ENCODE measurements around the gene SNX20.

SNX20 gene

DNA sequence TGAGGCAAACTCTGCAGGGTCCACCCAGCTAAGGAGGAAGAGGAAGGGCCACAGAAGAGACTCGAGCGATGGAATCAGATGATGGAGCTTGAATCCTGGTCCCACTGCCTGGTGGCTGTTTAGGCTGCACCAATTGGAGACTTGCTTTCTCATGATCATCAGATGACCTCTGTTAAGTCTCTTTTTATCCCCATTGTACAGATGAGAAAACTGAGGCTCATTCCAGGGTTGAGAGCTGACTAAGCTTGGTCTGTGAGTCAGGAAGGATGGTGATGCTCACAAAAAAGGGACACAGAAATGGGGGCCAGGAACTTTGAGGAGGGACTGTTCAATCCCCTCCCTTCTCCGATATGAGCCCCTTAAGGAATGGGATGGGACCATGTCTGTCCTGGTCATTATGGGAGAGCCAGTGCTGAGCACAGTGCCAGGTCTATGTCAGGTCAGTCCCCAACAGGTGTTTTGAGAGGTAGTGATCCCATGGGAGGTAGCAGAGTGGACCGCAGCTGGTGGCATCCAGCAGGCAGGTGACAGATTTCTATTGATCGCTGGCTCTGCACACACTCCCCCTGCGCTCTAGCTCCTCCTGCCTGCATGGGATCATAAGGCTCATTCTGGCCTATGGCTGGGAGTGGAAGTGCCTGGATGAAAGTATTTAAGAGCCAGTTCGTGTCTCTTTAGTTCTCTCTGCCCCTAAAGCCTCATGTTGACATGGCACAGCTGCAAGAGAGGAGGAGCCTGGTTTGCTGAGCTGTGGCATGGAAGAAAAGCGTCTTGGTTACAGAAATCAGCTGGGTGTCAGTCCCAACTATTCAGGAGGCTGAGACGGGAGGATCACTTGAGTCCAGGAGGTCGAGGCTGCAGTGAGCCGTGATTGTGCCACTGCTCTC is 27.2 kb downstream of the SNX20 start:
- no peak for DNase-seq

DNA sequence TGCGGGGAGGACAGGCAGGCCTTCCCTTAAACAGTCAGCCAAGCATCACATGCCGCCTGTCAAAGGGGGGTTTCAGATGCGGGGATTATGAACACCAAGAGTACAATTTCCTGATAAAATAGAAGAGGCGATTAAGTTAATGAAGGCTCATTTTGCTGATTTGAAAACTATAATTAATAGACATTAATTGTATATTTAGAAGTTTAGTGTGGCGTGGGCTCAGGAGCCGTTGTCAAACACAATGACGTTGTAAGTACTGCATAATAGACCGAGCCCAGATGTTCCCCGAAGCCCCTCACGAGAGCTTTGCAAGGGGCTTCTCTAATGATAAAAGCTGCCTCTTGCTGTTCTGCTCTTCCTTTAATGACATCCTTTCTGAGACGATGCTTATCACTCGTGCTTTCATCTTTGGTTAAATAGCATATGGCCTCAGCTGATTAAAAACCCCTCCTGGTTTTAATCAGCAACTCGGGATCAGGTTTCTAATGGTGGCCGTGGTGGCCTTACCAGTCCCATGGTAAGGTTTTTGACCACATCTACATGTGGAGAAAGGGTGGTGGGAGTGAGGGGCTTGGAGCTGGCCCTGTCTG is 28.2 kb downstream of the SNX20 start:
- no peak for DNase-seq

DNA sequence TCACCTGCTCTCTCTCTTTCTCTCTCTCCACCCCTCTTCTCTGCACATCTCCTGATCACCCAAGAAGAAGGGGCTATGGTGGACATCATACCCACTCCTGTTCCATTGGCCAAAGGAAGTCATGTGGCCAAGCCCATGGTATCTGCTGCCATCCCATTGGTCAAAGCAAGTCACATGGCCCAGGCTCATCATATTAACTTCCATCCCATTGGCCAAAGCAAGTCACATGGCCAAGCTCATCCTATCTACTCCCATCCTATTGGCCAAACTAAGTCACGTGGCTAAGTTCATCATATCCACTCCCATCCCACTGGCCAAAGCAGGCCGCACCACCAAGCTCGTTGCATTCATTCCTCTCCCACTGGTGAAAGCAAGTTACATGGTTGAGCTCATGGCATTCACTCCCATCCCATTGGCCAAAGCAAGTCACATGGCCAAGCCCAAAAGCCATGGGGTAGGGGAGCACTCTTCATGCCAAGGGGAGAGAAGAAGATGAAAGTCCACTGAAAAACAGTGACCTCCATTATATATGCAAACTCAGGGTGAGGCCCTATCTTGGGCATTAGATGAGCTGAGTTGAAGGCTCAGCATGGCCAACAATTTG is 29.2 kb downstream of the SNX20 start:
- no peak for DNase-seq

DNA sequence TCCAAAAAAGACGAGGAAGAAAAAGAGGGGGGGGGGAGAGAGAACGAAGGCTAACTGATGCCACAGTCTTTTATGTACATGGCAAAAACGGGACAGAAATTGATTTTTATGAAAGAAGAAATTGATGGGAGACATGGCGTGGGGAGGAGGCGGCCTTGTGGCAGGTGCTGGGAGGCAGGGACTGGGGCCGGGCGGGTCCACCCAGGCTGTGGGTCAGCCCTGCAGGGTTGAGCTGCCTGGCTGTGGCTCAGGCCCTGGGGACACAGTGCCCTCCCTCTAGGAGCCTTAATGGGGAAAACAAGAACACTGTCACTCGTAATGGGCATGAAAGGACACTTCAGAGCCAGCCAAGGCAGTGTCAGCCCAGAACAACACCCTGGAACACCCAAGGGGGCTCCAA is 34.8 kb downstream of the SNX20 start:
- no peak for DNase-seq

DNA sequence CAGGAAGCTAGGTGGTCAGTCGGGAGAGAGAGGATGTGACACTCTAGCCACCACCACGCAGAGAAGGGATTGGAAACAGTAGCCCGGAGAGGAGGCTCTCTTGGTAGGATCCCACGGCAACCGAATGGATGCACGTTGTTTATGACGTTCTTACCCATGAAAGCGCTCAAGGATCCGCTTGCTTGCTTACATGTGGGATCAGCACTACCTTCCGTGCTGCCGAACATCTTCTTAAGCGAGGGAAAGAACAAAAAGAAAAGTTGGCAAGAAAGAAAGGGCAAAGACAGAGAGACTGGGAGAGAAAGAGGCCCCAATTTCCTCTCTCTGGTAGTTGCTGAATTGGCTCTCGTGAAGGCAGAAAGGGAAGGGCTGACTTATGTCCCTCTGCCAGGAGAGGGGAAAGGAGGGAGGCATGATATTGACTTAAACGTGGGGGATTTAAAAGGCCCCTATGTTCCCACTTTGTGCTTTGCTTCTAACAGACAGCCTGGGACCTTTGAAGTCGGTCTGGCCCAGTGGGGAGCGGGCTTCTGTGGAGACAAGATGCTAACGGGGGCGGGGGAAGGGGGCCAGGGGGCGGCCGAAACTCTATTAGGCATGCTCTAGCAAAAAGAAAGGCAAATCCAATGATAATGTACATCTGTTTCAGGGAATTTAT is 35.4 kb downstream of the SNX20 start:
- DNase-seq = no peak

DNA sequence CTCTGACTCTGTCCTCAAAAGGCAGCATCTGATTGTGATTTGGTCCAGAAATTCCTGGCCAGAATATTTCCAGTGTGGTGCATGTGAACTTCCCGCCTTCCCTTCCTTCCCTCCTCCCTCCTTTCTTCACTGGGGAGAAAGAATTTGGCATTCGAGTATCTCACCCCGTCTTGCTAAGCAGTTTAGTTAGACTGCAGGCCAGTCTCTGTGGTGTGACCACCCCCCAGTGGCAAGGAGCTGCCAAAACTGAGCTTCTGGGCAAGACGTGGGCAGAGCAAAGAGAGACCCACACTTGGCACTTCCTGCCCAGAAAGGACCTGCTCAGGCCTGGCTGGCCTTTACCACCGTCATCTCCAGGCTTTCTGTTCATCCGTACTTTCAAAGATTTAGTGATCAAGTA is 36.4 kb downstream of the SNX20 start:
- peak; percentile 39 for DNase-seq

DNA sequence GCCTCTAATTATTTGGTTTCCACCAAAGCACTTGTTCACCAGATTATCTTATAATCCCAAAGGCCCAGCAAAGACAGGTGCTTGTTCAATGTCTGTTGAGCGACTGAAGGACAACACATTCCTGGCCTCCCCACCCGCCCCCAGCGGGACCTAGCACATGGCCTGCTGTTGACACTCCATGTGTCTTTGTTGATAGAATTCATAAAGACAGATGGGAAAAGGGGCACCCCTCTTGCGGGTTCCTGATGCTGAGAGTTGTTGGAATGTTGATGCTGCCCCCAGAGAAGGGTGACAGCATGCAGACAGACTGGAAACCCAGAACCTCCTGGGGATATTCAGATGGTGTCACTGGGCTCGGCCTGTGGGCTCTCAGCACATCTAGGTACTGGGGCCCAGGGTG is 36.9 kb downstream of the SNX20 start:
- no peak for DNase-seq

DNA sequence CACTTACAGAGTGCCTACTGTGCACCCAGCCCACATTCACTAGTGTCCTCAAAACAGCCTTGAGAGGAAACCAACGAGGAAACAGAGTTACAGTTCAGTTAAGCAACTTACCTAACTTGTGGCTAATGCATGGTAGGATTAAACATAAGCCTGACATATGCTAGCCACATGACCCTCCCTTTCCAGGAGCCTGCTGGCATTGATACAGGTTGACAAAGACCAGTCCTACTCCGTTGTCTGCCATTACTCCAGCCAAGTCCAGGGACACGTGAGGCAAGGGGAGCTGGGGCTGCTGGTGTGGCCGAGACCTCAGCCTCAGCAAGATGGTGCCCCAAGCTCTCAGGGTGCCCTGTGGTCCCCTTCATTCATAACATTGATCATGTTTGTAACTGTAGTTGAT is 37.9 kb downstream of the SNX20 start:
- no peak for DNase-seq

DNA sequence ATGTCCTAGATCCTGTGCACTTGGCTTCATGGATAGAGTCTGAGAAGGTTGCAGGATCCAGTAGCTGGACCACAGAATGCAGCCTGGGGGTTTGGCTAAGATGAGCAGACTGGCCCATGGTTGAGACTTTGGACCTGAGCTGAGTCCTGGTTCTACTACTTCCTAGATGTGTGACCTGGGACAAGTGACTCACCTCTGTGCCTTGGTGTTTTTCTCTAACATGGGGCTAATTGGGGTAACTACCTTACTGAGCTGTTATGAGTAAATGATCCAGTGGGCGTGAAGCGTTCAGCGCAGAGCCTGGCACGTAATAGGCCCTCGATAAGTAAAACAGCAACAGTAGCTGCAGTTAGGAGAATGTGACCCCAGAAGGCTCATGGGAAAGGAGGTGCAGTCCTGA is 38.8 kb downstream of the SNX20 start:
- no peak for DNase-seq

DNA sequence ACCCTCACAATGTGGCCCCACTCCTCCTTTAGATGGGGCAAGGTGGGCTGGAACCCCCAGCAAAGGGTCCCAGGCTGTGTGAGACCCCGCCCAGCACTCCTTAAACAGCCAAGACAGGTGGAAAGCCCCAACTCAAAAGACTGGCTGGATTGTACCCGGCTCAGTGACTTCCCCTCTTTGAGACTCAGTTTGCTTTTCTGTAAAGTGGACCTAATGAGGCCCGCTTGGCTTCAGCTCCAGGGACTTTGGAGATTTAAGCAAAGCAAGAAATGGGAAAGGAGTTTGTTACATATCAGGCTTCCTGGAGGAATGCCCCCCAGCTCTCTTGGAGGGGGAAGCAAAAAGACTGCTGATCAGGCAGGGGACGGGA is 39.3 kb downstream of the SNX20 start:
- DNase-seq = no peak

DNA sequence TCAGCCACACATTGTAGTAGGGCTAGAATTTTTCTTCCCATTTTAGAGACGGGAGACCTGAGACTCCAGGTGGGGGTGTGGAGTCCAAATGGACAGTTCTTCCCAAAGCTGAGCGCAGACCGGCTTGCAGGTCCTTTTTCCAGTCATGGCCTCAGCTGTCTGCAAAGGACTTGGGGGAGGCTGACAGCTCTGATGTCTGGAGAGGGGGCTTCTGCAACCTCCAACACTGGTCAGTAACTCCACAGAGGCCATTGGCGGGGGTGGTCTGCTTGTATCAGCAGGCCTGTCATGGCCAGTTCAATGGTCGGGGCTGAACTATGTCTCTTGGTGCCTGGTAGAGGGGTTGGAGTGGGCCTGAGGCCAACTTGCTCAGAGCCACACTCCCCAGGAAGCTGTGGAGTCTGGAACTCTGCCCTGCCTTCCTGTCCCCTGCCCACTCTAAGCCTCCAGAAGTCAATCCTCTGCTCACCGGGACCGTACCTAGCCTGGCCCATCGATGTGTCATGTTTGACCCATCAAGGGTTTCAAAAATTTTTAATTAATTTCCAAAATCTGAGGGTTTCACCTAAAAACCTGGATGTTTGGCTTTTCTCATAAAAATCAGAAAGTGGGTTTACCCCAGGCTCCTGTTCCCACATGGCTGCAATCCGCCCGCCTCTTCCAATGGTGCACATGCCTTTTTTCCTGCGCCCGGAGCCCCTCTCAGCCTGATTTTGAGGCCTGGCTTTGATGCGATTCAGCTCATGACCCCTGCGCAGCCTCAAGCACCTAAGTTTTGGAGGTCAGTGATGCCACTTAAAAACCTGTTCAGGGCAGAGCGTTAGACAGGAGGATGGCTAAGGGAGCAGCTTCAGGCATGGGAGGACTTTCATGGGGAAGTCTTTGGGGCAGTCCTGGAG is 39.9 kb downstream of the SNX20 start:
- DNase-seq = no peak

DNA sequence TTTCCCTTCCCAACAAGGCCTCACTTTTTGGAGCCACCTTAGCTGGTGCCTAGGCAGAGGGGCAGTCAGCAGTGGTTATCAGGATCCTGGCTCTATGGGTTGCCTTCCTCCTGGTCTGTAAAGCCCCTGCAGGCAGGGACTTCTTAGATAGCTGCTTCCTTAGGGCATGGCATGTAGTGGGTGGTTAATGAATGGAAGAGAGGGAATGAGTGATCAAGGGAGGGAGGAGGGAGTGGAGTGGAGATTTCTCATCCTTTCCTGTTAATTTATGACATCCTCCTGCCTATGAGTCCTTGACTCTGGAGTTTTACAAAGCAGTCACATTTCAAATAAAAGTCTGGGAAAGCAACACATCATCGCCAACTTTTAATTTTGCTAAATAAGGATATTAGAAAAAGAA is 40.7 kb downstream of the SNX20 start:
- DNase-seq = no peak

DNA sequence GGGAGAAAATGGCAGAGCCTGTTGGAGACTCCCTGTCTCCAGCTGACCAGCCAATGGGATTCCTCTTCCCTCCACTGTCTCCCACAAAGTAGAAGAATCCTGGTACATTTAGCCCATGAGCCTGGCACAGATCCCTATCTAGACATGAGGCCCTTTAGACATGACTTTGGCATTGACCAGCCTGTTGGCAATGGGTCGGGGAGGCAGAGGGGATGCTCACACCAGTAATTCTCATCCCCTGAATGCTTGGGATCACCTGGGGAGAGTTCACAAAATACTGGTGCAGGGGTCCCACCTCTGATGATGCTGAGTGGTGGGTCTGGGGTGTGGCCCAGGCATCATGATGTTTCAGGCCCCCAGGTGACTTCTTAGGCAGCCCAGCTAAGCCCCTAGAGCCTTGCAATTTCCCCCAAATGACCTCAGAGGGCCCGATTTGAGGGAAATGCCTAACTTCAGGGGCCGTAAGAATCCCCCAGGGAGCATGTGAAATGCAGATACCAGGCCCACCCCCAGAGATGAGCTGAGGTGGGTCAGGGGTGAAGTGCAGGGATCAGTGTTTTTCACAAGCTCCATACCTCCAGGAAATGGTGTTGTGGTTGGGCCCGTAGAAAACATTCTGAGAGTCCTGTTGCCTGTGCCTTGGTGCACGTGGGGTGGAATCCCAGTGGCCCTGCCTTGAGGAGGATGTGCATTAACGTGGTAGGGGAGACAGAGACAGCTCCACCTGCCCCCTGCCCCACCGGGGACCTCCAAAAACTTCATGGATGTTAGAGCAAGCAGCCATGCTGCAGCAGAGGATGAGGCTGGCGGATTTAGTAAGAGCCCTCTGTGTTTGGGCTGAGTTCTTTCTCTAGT is 42.1 kb downstream of the SNX20 start:
- DNase-seq = no peak

DNA sequence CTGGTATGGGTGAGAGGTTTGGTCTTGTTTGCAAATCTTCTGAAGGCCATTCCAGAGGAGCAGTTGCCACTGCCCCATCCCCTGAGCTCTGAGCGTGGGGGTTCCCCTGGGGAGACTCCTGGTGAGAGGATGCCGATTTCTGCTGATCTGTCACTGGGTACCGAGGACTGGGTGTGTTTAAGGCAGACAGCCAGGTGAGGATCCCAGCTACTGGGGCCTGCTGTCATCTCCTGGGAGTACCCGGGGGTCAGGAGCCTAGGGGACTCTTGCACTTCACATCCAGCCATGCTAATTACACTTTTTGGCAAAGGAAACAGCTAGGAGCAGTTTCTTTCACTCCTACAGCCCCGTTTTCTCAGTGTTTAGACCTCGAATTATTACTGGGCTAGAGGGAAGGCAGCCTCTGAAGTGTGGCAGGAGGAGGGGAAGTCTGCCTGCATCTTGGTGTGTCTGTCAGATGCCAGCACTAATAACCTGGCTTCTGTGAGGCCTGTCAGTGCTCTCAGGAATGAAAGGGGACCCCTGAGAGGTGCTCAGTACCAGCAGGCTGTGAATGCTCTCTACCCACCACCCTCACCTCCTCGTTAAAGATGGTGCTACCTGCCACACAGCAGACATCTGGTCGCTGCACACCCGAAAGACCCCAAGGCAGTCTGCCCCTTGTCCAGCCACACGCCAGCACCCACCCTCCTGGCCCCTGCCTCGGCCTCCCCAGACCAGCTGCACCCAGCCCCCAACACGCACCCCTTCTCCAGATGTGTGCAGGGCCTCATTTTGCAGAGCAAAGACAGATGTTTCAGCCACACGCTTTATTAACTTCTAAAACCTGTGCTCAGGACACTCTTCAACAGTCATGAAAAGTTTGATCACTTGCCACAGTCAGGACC is 43.2 kb downstream of the SNX20 start:
- no peak for DNase-seq

DNA sequence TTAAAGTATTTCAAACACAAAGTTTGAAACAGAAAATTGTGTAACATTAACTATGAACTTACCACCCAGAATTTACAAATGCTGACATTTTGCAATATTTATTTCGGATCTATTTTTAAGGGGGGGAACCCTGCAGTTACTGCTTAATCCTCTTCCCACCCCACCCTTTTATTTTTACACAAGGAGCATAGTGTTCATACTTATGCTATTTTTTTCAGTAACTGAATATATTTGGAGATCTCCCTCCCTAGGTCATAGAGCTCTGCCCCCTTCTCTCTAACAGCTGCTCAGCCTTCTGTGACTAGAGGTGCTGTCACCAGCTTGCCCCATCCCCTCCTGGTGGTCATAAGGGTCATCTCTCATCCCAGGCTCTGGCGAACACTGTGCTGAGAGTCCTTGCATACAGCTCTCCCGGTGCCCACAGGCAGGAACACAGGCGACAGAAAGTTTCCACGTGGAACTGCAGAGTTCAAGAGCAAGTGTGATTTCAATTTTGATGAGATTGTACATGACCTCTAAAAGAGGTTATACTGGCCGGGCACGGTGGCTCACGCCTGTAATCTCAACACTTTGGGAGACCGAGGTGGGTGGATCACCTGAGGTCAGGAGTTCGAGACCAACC is 44.2 kb downstream of the SNX20 start:
- no peak for DNase-seq

DNA sequence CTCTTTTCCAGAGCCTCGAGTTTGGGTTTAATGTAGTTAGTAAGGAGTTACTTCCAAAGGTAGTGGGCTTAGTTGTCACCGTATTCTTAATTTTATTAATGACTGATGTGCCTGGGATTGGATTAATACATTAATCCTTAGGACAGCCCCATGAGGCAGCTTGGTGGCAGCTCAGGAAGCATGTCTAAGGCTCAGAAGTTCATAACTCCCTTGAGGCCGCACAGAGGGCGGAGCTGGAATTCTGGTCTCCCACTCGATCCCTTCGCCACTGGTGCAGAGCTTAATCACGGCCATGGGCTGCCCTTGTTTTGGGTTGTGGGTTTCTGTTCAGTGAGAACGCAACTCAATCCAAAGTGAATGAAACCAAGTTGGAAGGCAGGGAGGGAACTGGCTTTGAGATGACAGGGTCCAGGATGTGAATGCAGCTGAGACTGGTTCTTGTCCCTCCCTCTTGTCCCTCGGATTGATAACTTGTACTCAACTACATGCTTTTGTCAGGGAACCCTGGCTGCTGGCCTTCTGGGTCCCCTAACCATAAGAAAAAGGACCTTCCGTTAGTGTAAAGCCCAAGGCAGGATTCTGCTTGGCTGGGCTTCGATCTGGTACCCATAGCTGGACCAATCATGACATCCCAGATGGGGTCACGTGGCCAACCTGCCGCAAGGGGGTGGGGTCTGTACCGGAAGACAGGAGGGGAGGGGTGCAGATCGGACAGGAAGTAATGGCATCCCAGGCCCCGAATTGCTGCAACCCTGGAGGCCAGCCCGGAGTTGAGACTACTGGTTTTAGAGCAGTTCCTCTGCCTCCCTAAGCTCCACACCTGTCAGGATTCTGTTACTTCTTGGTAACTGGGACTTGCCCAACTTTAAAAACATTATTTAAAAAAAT is 45.4 kb downstream of the SNX20 start:
- no peak for DNase-seq

DNA sequence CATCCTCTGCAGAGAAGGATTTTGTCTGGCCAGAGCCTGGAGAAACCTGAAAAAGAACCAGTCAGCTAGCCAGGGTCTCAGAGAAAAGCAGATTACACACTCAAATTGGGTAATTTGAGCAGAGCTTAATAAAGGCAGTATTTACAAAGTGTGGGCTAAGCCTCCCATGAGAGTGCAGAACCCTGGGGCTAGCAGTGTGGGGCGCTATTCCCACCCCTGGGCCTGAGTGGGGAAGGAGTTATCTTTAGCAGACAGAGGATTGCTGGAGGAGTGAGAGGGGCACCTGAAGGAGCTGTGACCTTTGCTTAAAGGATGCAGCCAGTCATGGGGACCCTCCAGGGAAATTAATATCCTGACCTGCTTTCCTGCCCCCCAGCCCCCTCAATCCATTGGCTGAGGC is 46.2 kb downstream of the SNX20 start:
- DNase-seq = no peak

DNA sequence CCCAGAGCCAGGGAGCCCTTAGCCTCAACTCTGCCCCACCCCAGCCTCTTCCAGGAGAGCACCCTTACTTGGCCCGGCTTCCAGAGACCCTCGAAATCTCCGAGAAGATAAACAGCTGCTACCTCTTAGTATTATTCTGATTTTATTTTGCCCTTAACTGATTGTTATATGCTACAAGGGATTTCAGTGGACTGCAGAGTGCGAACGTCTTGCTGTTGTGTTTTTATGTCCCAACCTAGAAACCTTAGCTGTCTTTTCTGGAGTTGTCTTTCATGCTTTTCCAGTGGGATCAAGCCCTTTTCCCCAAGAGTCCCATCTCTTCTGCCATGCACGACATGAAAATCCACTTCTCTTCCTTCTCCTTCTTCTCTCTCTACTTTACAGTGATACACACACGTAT is 47.0 kb downstream of the SNX20 start:
- DNase-seq = no peak

Data from midbrain (tissue), 1 donor.